Measurements from ENCODE around the gene PCED1A.

PCED1A gene

GRCh38 chr20:2864626-2865025 is 24.2 kb upstream of the PCED1A start:
- H3K4me1 ChIP-seq (ENCODE audit: insufficient read depth, low read length, severe bottlenecking): peaks cover 7% of the 10 kb centered on the region
- H3K79me2 ChIP-seq (ENCODE audit: insufficient read depth, low read length): no peaks in the 10 kb centered on the region
- no peaks in the 10 kb centered on the region for H3K27me3 ChIP-seq (ENCODE audit: insufficient read depth, low read length)
- no peaks in the 10 kb centered on the region for H3K9me2 ChIP-seq (ENCODE audit: low read depth, low read length)
- no peak overlapping the region for H3K27ac ChIP-seq (ENCODE audit: low read depth, low read length, poor library complexity, severe bottlenecking)
- no peak overlapping the region for H3K9ac ChIP-seq (ENCODE audit: low read length)
- H3F3A ChIP-seq (ENCODE audit: insufficient read depth, low read length): no peaks in the 10 kb centered on the region
- H4K20me1 ChIP-seq (ENCODE audit: insufficient read depth, low read length): no peaks in the 10 kb centered on the region
- H2AFZ ChIP-seq (ENCODE audit: low read length): no peak overlapping the region
- no peak overlapping the region for H3K4me2 ChIP-seq (ENCODE audit: low read length)
- H3K36me3 ChIP-seq (ENCODE audit: insufficient read depth, low read length): peaks cover 33% of the 10 kb centered on the region
- no peak overlapping the region for H3K4me3 ChIP-seq (ENCODE audit: low read depth, low read length, poor library complexity, severe bottlenecking)
- TF ChIP-seq EZH2 (IDR thresholded peaks at IDR 0.05; ENCODE audit: borderline replicate concordance, low read length) (no peak), CTCF (IDR thresholded peaks at IDR 0.05; ENCODE audit: low read length) (no peak)
- H3K9me3 ChIP-seq (ENCODE audit: low read length): no peaks in the 10 kb centered on the region

GRCh38 chr20:2859330-2860121 is 19.1 kb upstream of the PCED1A start:
- no peak for TF ChIP-seq EZH2 (IDR thresholded peaks at IDR 0.05; ENCODE audit: borderline replicate concordance, low read length)
- no peak for TF ChIP-seq CTCF (IDR thresholded peaks at IDR 0.05; ENCODE audit: low read length)
- no peaks in the 10 kb centered on the region for H3F3A ChIP-seq (ENCODE audit: insufficient read depth, low read length)
- H3K36me3 ChIP-seq (ENCODE audit: insufficient read depth, low read length): peaks cover 14% of the 10 kb centered on the region
- no peak overlapping the region for H3K4me3 ChIP-seq (ENCODE audit: low read depth, low read length, poor library complexity, severe bottlenecking)
- no peaks in the 10 kb centered on the region for H3K27me3 ChIP-seq (ENCODE audit: insufficient read depth, low read length)
- no peaks in the 10 kb centered on the region for H3K9me3 ChIP-seq (ENCODE audit: low read length)
- no peaks in the 10 kb centered on the region for H3K9me2 ChIP-seq (ENCODE audit: low read depth, low read length)
- no peaks in the 10 kb centered on the region for H4K20me1 ChIP-seq (ENCODE audit: insufficient read depth, low read length)
- H3K9ac ChIP-seq (ENCODE audit: low read length): no peak overlapping the region
- no peaks in the 10 kb centered on the region for H3K79me2 ChIP-seq (ENCODE audit: insufficient read depth, low read length)
- no peak overlapping the region for H3K27ac ChIP-seq (ENCODE audit: low read depth, low read length, poor library complexity, severe bottlenecking)
- H3K4me1 ChIP-seq (ENCODE audit: insufficient read depth, low read length, severe bottlenecking): no peaks in the 10 kb centered on the region
- no peak overlapping the region for H3K4me2 ChIP-seq (ENCODE audit: low read length)
- H2AFZ ChIP-seq (ENCODE audit: low read length): no peak overlapping the region

- Histone ChIP-seq H3K36me3 (ENCODE audit: insufficient read depth, low read length) (peaks cover 10% of the 10 kb centered on the region), H3K9me3 (ENCODE audit: low read length) (no peaks in the 10 kb centered on the region), H3K27ac (ENCODE audit: low read depth, low read length, poor library complexity, severe bottlenecking) (no peak overlapping the region), H3K79me2 (ENCODE audit: insufficient read depth, low read length) (no peaks in the 10 kb centered on the region), H3K4me1 (ENCODE audit: insufficient read depth, low read length, severe bottlenecking) (no peaks in the 10 kb centered on the region), H3K9me2 (ENCODE audit: low read depth, low read length) (no peaks in the 10 kb centered on the region), H3K9ac (ENCODE audit: low read length) (no peak overlapping the region), H3F3A (ENCODE audit: insufficient read depth, low read length) (no peaks in the 10 kb centered on the region), H3K27me3 (ENCODE audit: insufficient read depth, low read length) (no peaks in the 10 kb centered on the region), H3K4me3 (ENCODE audit: low read depth, low read length, poor library complexity, severe bottlenecking) (no peak overlapping the region), H3K4me2 (ENCODE audit: low read length) (no peak overlapping the region), H2AFZ (ENCODE audit: low read length) (no peak overlapping the region), H4K20me1 (ENCODE audit: insufficient read depth, low read length) (no peaks in the 10 kb centered on the region)
- TF ChIP-seq EZH2 (IDR thresholded peaks at IDR 0.05; ENCODE audit: borderline replicate concordance, low read length) (no peak), CTCF (IDR thresholded peaks at IDR 0.05; ENCODE audit: low read length) (no peak)
These were observed 18.1 kb upstream of the PCED1A start for GRCh38 chr20:2858591-2858990.

Data from OCI-LY1 (cell line).